Measurements from ENCODE around the gene DCXR. TPM values are rescaled to one million over a fixed set of nuclear protein-coding genes. Genes with fewer than 3 reads are reported as not detected.
A peak's percentile ranks its signal among the peaks of the same experiment; 100 is the strongest.

The DCXR gene
- total and polyA plus RNA-seq, 2 of the 13 experiments (the other 11 are each of a cell fraction or from before 2014, with no cell fraction given): 287 to 311 TPM

- TF ChIP-seq TEF (CRISPR knock-in tag; IDR thresholded peaks at IDR 0.05) (peak; percentile 23; the same call in 1 of the 2 replicates), RXRB (CRISPR knock-in tag; IDR thresholded peaks at IDR 0.05; ENCODE audit: borderline replicate concordance) (peak; percentile 93), TMF1 (CRISPR knock-in tag; IDR thresholded peaks at IDR 0.05; ENCODE audit: low read depth) (no peak), REXO4 (CRISPR knock-in tag; IDR thresholded peaks at IDR 0.05; ENCODE audit: borderline replicate concordance) (no peak), HIC2 (CRISPR knock-in tag; IDR thresholded peaks at IDR 0.05; ENCODE audit: low read depth) (peak; percentile 100), TBX2 (CRISPR knock-in tag; IDR thresholded peaks at IDR 0.05; ENCODE audit: borderline replicate concordance) (peak; percentile 92), ZBTB20 (CRISPR knock-in tag; IDR thresholded peaks at IDR 0.05; ENCODE audit: borderline replicate concordance, low read depth) (peak; percentile 61; the same call in 1 of the 2 replicates), HDAC6 (IDR thresholded peaks at IDR 0.05; ENCODE audit: low read depth, low read length) (no peak), HCFC1 (IDR thresholded peaks at IDR 0.05; ENCODE audit: low read depth, low read length) (no peak), MAX (IDR thresholded peaks at IDR 0.05) (no peak), PPARG (CRISPR knock-in tag; conservative IDR thresholded peaks at IDR 0.05) (peak; percentile 82), SP5 (CRISPR knock-in tag; IDR thresholded peaks at IDR 0.05; ENCODE audit: borderline replicate concordance, low read depth) (peak; percentile 96), SOX5 (CRISPR knock-in tag; IDR thresholded peaks at IDR 0.05; ENCODE audit: borderline replicate concordance) (peak; percentile 90), ZNF574 (CRISPR knock-in tag; IDR thresholded peaks at IDR 0.05) (peak; percentile 85), ZC3H4 (CRISPR knock-in tag; IDR thresholded peaks at IDR 0.05; ENCODE audit: borderline replicate concordance) (peak; percentile 66), ZNF512 (CRISPR knock-in tag; IDR thresholded peaks at IDR 0.05) (peak; percentile 21; the same call in 1 of the 2 replicates), SYNCRIP (IDR thresholded peaks at IDR 0.05; ENCODE audit: insufficient read depth, low read depth, low read length) (no peak), ZBTB3 (CRISPR knock-in tag; IDR thresholded peaks at IDR 0.05; ENCODE audit: borderline replicate concordance, low read depth) (peak; percentile 75; the same call in 1 of the 2 replicates), KLF16 (CRISPR knock-in tag; IDR thresholded peaks at IDR 0.05) (peak; percentile 93 to 98; a peak in 3 of 4 replicates), TP53 (CRISPR knock-in tag; conservative IDR thresholded peaks at IDR 0.05) (peak; percentile 44), RAD21 (CRISPR knock-in tag; IDR thresholded peaks at IDR 0.05) (peak; percentile 74), ARNT (IDR thresholded peaks at IDR 0.05) (no peak), RBM22 (optimal IDR thresholded peaks at IDR 0.05; ENCODE audit: low read length) (peak; percentile 96)
Measured at GRCh38 chr17:82000803-82001570, 36.5 kb downstream of the DCXR start (continued).
